H1 (cell line): Measurements from ENCODE around the gene THRB. TPM values are rescaled to one million over a fixed set of nuclear protein-coding genes. Genes with fewer than 3 reads are reported as not detected.

Source experiments
- CTCF ChIA-PET: fragments of 300-600 bp; sonication (Branson Sonifier 250); formaldehyde crosslinking; loops from one replicate; lab custom pipeline; 2021; ENCODE audit not compliant: partially characterized antibody; lab: Charles Lee
- POLR2A ChIA-PET: fragments of 300-600 bp; sonication (Branson Sonifier 250); formaldehyde crosslinking; loops from one replicate; lab custom pipeline; 2021; ENCODE audit warnings: inconsistent platforms; ENCODE audit not compliant: partially characterized antibody; lab: Charles Lee
- DNase-seq, 2 experiments: peaks; one replicate each; pipeline versions ENCODE4 v3.0.0 to v3.0.0-alpha.2; 2010 to 2022; ENCODE audit warnings: low spot score in 2 of 2, low read depth in 1 of 2, mixed read lengths in 1 of 2
- FAIRE-seq: peaks from 2 replicates; lab custom pipeline; 2011; peaks lifted over from hg19 to GRCh38; lab: Jason Lieb, UNC
- H2AFZ ChIP-seq: 2 replicates; pipeline ENCODE4 v1.8.1; 2012; ENCODE audit warnings: low read length, inconsistent platforms
- H2AK5ac ChIP-seq: 2 replicates; pipeline ENCODE4 v1.6.1; 2013; ENCODE audit warnings: low read depth, low read length
- H2BK120ac ChIP-seq: replicated peaks from 2 replicates; pipeline ENCODE3; 2013; ENCODE audit warnings: low read depth, low read length, inconsistent platforms
- H2BK12ac ChIP-seq: 2 replicates; pipeline ENCODE4 v1.6.1; 2013; ENCODE audit warnings: low read depth, low read length
- H2BK15ac ChIP-seq: 2 replicates; pipeline ENCODE4 v1.6.1; 2013; ENCODE audit warnings: low read length
- H2BK20ac ChIP-seq: 2 replicates; pipeline ENCODE4 v1.6.1; 2013; ENCODE audit warnings: low read length
- H2BK5ac ChIP-seq: 2 replicates; pipeline ENCODE4 v1.6.1; 2013; ENCODE audit warnings: low read depth, low read length
- H3K14ac ChIP-seq: 2 replicates; pipeline ENCODE4 v1.6.1; 2013; ENCODE audit warnings: inconsistent platforms; ENCODE audit not compliant: insufficient read length
- H3K18ac ChIP-seq: 2 replicates; pipeline ENCODE4 v1.6.1; 2013; ENCODE audit warnings: low read length; ENCODE audit errors: extremely low read depth
- H3K23ac ChIP-seq: 2 replicates; pipeline ENCODE4 v1.6.1; 2013; ENCODE audit warnings: inconsistent platforms; ENCODE audit not compliant: insufficient read length
- H3K23me2 ChIP-seq: 2 replicates; pipeline ENCODE4 v1.6.1; 2013; ENCODE audit warnings: low read depth, low read length
- H3K27ac ChIP-seq: 2 replicates; pipeline ENCODE4 v1.6.1; 2011; ENCODE audit warnings: low read depth, low read length, inconsistent platforms
- H3K27me3 ChIP-seq, 4 experiments: replicated peaks in 1 of 4; 1 replicate in 1 of 4; 2 replicates in 3 of 4; pipeline versions ENCODE4 v1.6.1 to v1.8.1; 2011 to 2013; ENCODE audit warnings: low read length in 3 of 4, mild to moderate bottlenecking in 3 of 4, inconsistent platforms in 2 of 4, mixed read lengths in 2 of 4, moderate library complexity in 1 of 4; ENCODE audit not compliant: control insufficient read depth in 3 of 4, insufficient read depth in 3 of 4; ENCODE audit errors: extremely low read depth in 1 of 4
- H3K36me3 ChIP-seq, 4 experiments: 2 replicates each; pipeline versions ENCODE4 v1.6.1 to v1.8.1; 2011 to 2013; ENCODE audit warnings: mild to moderate bottlenecking in 4 of 4, low read length in 3 of 4, moderate library complexity in 2 of 4, control low read depth in 1 of 4, inconsistent platforms in 1 of 4; ENCODE audit not compliant: insufficient read depth in 4 of 4, control insufficient read depth in 2 of 4
- H3K4ac ChIP-seq: replicated peaks from 2 replicates; pipeline ENCODE3; 2013; ENCODE audit warnings: low read length, low read depth, mixed read lengths, inconsistent platforms; ENCODE audit not compliant: insufficient read length
- H3K4me1 ChIP-seq, 4 experiments: replicated peaks in 1 of 4; 1 replicate in 1 of 4; 2 replicates in 3 of 4; pipeline versions ENCODE4 v1.6.1 to v1.8.1; 2011 to 2013; ENCODE audit warnings: low read length in 3 of 4, inconsistent platforms in 2 of 4, mixed read lengths in 1 of 4; ENCODE audit not compliant: insufficient read depth in 4 of 4, control insufficient read depth in 3 of 4
- H3K4me2 ChIP-seq, 2 experiments: 2 replicates each; pipeline versions ENCODE4 v1.6.1 to v1.8.1; 2011 to 2013; ENCODE audit warnings: low read depth in 2 of 2, low read length in 2 of 2, control low read depth in 1 of 2, inconsistent platforms in 1 of 2, mild to moderate bottlenecking in 1 of 2; ENCODE audit not compliant: insufficient read depth in 1 of 2
- H3K4me3 ChIP-seq, 4 experiments: fragments of 200-600, 300-600 bp in 1 of 4; sonication (generic), shearing (Covaris generic), sonication (Bioruptor Twin) in 1 of 4; 2 replicates each; pipeline versions ENCODE4 v1.5.1 to v1.8.1; 2011 to 2016; ENCODE audit warnings: low read length in 4 of 4, low read depth in 3 of 4, control low read depth in 2 of 4, inconsistent platforms in 2 of 4, mild to moderate bottlenecking in 2 of 4, mixed read lengths in 1 of 4, moderate library complexity in 1 of 4; ENCODE audit not compliant: insufficient read depth in 2 of 4; ENCODE audit errors: extremely low read depth in 1 of 4
- H3K56ac ChIP-seq: replicated peaks from 2 replicates; pipeline ENCODE3; 2013; ENCODE audit warnings: low read depth, mild to moderate bottlenecking, mixed read lengths, low read length, inconsistent platforms; ENCODE audit not compliant: insufficient read length
- H3K79me1 ChIP-seq: 2 replicates; pipeline ENCODE4 v1.6.1; 2013; ENCODE audit warnings: low read depth, low read length, control low read depth
- H3K79me2 ChIP-seq, 2 experiments: 2 replicates each; pipeline versions ENCODE4 v1.6.1 to v1.8.1; 2012 to 2013; ENCODE audit warnings: low read length in 2 of 2, mild to moderate bottlenecking in 2 of 2, inconsistent platforms in 1 of 2; ENCODE audit not compliant: insufficient read depth in 2 of 2, control insufficient read depth in 1 of 2
- H3K9ac ChIP-seq, 4 experiments: replicated peaks in 1 of 4; 1 replicate in 1 of 4; 2 replicates in 3 of 4; pipeline versions ENCODE4 v1.6.1 to v1.8.1; 2011 to 2013; ENCODE audit warnings: low read depth in 3 of 4, low read length in 3 of 4, control low read depth in 2 of 4, mild to moderate bottlenecking in 2 of 4, moderate library complexity in 2 of 4, inconsistent platforms in 1 of 4; ENCODE audit errors: extremely low read depth in 1 of 4
- H3K9me3 ChIP-seq, 2 experiments: 2 replicates each; pipeline versions ENCODE4 v1.6.1 to v1.8.1; 2012 to 2013; ENCODE audit warnings: mild to moderate bottlenecking in 2 of 2, moderate library complexity in 2 of 2, control low read depth in 1 of 2, inconsistent platforms in 1 of 2, low read depth in 1 of 2, low read length in 1 of 2, mixed read lengths in 1 of 2; ENCODE audit not compliant: insufficient read depth in 2 of 2
- H4K20me1 ChIP-seq, 2 experiments: replicated peaks in 1 of 2; 2 replicates each; pipeline versions ENCODE3 to v1.8.1; 2011 to 2013; ENCODE audit warnings: inconsistent platforms in 2 of 2, low read length in 2 of 2, mild to moderate bottlenecking in 1 of 2; ENCODE audit not compliant: insufficient read depth in 2 of 2, control insufficient read depth in 1 of 2
- H4K5ac ChIP-seq: 2 replicates; pipeline ENCODE4 v1.6.1; 2013; ENCODE audit warnings: low read length, low read depth, mixed read lengths, inconsistent platforms; ENCODE audit not compliant: insufficient read length
- H4K8ac ChIP-seq: 2 replicates; pipeline ENCODE4 v1.8.0; 2013; ENCODE audit warnings: mild to moderate bottlenecking, moderate library complexity, low read length, inconsistent platforms; ENCODE audit not compliant: insufficient read depth; ENCODE audit errors: extremely low read depth
- H4K91ac ChIP-seq: replicated peaks from 2 replicates; pipeline ENCODE3; 2013; ENCODE audit warnings: low read length, mixed read lengths, inconsistent platforms; ENCODE audit not compliant: insufficient read length
- CREB1 ChIP-seq: IDR thresholded peaks from 2 replicates; pipeline ENCODE4 v1.6.1; 2012; ENCODE audit warnings: inconsistent platforms
- EP300 ChIP-seq, 2 experiments: IDR thresholded peaks; 1 replicate in 1 of 2; 2 replicates in 1 of 2; pipeline ENCODE4 v1.6.1; 2011 to 2012; ENCODE audit warnings: low read depth in 2 of 2, low read length in 2 of 2, mild to moderate bottlenecking in 2 of 2, borderline replicate concordance in 1 of 2, inconsistent platforms in 1 of 2, moderate library complexity in 1 of 2
- FOSL1 ChIP-seq: IDR thresholded peaks from 2 replicates; pipeline ENCODE4 v1.6.1; 2011; ENCODE audit warnings: mild to moderate bottlenecking, low read depth, low read length, moderate library complexity; ENCODE audit not compliant: insufficient read depth
- KDM4A ChIP-seq: IDR thresholded peaks from one replicate; pipeline ENCODE4 v1.7.1; 2012; ENCODE audit warnings: low read depth, mild to moderate bottlenecking, moderate library complexity, low read length, inconsistent platforms; ENCODE audit not compliant: severe bottlenecking
- POLR2A ChIP-seq, 2 experiments: IDR thresholded peaks; 1 replicate in 1 of 2; 2 replicates in 1 of 2; pipeline ENCODE4 v1.6.1; 2011; ENCODE audit warnings: low read depth in 2 of 2, low read length in 2 of 2, mild to moderate bottlenecking in 2 of 2; ENCODE audit errors: control extremely low read depth in 1 of 2
- SAP30 ChIP-seq: fragments of 300-600 bp; sonication (generic); IDR thresholded peaks from 2 replicates; pipeline ENCODE4 v1.7.1; 2012; ENCODE audit warnings: low read length, moderate library complexity, mild to moderate bottlenecking, inconsistent platforms; ENCODE audit not compliant: insufficient read depth, insufficient replicate concordance
- YY1 ChIP-seq: IDR thresholded peaks from 2 replicates; pipeline ENCODE4 v1.6.1; 2011; ENCODE audit warnings: low read depth, mild to moderate bottlenecking, low read length
- ZNF274 ChIP-seq: IDR thresholded peaks from 2 replicates; pipeline ENCODE4 v1.7.0; 2012; ENCODE audit warnings: low read length, borderline replicate concordance; ENCODE audit errors: extremely low read depth
- WGBS, 2 experiments: shearing (Covaris generic) in 1 of 2; methylation state at CpG; one replicate each; pipeline versions ENCODE4 v1.1.6 to v1.1.7; 2013 to 2015; ENCODE audit warnings: low lambda C conversion rate in 2 of 2, mixed read lengths in 2 of 2, inconsistent platforms in 1 of 2, low coverage in 1 of 2, missing lambda C conversion rate in 1 of 2; ENCODE audit not compliant: insufficient replicate concordance in 2 of 2, insufficient coverage in 1 of 2, insufficient read length in 1 of 2; ENCODE audit errors: extremely low coverage in 1 of 2, missing lambda C conversion rate in 1 of 2; 5-methylcytosine and 5-hydroxymethylcytosine counted together
- polyA plus RNA-seq, 7 experiments: library from polyadenylated mRNA; depleted of rRNA in 3 of 7; stranded (reverse) in 5 of 7; unstranded in 2 of 7; fragments of >200 nt in 5 of 7; fragments of 200-250 nt in 2 of 7; gene quantifications; 1 replicate in 5 of 7; 2 replicates in 1 of 7; 4 replicates in 1 of 7; pipeline versions ENCODE4 v1.2.1 to v1.2.3, GENCODE V29; 2011 to 2013; ENCODE audit warnings: missing spikeins in 2 of 7, mixed read lengths in 2 of 7
- total RNA-seq: library from RNA; stranded (reverse); fragmentation: NEBNext Ultra II Directional; extraction: Animal tissue kit (Norgen Biotek cat#: 25700); gene quantifications from 2 replicates; pipeline ENCODE4 v1.2.1, GENCODE V29; 2021

The THRB gene
- total and polyA plus RNA-seq, 2 of the 8 experiments (the other 6 are each of a cell fraction or from before 2014, with no cell fraction given), result 0.98 to 3.9 TPM

DNA sequence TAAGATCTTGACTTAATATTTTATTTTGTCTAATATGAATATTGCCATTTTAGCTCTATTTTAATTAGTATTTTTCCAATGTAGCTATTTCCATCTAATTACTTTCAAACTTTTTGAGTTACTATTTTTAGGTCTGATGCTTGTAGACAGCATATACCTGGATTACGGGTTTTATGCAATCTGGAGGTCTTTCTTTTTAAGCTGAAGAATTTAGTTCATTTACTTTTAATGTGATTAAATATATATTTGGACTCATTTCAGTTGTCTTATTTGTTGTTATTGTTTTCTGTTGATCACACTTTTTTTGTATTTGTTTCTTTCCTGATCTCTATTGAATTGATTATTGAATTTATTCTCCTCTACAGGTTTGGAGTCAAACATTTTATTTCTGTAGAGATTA, 30.3 kb downstream of the THRB start:
- no peak for FAIRE-seq

More for the DNA sequence above, 30.3 kb downstream of the THRB start:
- Histone ChIP-seq H2AK5ac (no peak overlapping the region), H3K23ac (no peak overlapping the region), H4K8ac (no peak overlapping the region), H4K20me1 (no peaks in the 10 kb centered on the region), H3K4me2 (no peak overlapping the region), H2AFZ (no peak overlapping the region), H3K79me2 (no peaks in the 10 kb centered on the region), H3K9ac (no peak overlapping the region), H2BK12ac (no peak overlapping the region), H3K14ac (no peak overlapping the region), H4K5ac (no peak overlapping the region), H3K56ac (no peak overlapping the region), H2BK15ac (no peak overlapping the region), H3K27ac (no peak overlapping the region), H3K27me3 (no peaks in the 10 kb centered on the region), H2BK20ac (no peak overlapping the region)
- 87% methylated on average over 1 of the region's 1 CpG; no CpG with 5 or more reads in 1 of the 2 experiments for WGBS, 2 experiments
- POLR2A ChIA-PET, result no interaction called here
- no peak for TF ChIP-seq YY1
- TF ChIP-seq KDM4A, result no peak
- TF ChIP-seq POLR2A (IDR thresholded peaks at IDR 0.05; ENCODE audit: control extremely low read depth in 1 of 2, low read depth in 2 of 2, low read length in 2 of 2), result no peak
- no peak for TF ChIP-seq ZNF274
- no peak for TF ChIP-seq FOSL1
- TF ChIP-seq CREB1, result no peak
- no peak for TF ChIP-seq SAP30
- TF ChIP-seq EP300 (IDR thresholded peaks at IDR 0.05; ENCODE audit: borderline replicate concordance in 1 of 2, low read depth in 2 of 2, low read length in 2 of 2), result no peak
- TF ChIP-seq, all 59 proteins: peak for 0
- Histone ChIP-seq H4K91ac (no peak overlapping the region), H3K9me3 (peaks cover 0 to 4% of the 10 kb centered on the region in 2 experiments; a peak in 1 of 4 replicates), H3K18ac (no peak overlapping the region), H3K79me1 (no peaks in the 10 kb centered on the region), H3K36me3 (peaks cover 0 to 4% (median 0%) of the 10 kb centered on the region in 4 experiments; a peak in 1 of 8 replicates), H2BK120ac (no peak overlapping the region), H3K4ac (no peak overlapping the region), H3K4me3 (no peak overlapping the region), H3K4me1 (peaks cover 0 to 2% (median 0%) of the 10 kb centered on the region in 4 experiments; a peak in 1 of 7 replicates), H2BK5ac (no peak overlapping the region), H3K23me2 (no peaks in the 10 kb centered on the region)
- DNase-seq, result no peak
- CTCF ChIA-PET, result no interaction called here
